ENCODE results near the gene BCORL1. TPM values are rescaled to one million over a fixed set of nuclear protein-coding genes. Genes with fewer than 3 reads are reported as not detected.

Gene BCORL1
- total RNA-seq, 1 experiment from 2014 or later = 30.8 TPM

GRCh38 chrX:129976441-129976840 is 6.0 kb upstream of the BCORL1 start (continued):
- TF ChIP-seq ZNF274 (IDR thresholded peaks at IDR 0.05; ENCODE audit: low read depth, low read length) (no peak), ZBTB33 (IDR thresholded peaks at IDR 0.05; ENCODE audit: extremely low read depth, insufficient replicate concordance, low read length) (no peak), YY1 (IDR thresholded peaks at IDR 0.05; ENCODE audit: extremely low read depth, insufficient replicate concordance, low read depth, low read length) (no peak), ZFX (IDR thresholded peaks at IDR 0.05) (no peak)

GRCh38 chrX:129979207-129979920 is 3.1 kb upstream of the BCORL1 start:
- Histone ChIP-seq H4K20me1 (ENCODE audit: insufficient read depth) (no peaks in the 10 kb centered on the region), H3K4me3 (replicated peaks in 1 of 2; ENCODE audit: low read depth in 1 of 2, low read length in 2 of 2) (no peak overlapping the region), H3K9ac (ENCODE audit: low read length) (no peak overlapping the region), H2AFZ (ENCODE audit: low read depth, low read length, poor library complexity, severe bottlenecking) (no peak overlapping the region), H3K36me3 (ENCODE audit: control insufficient read depth in 1 of 2, insufficient read depth in 2 of 2, low read length in 2 of 2) (no peaks in the 10 kb centered on the region), H3K27me3 (ENCODE audit: insufficient read depth, low read length) (no peaks in the 10 kb centered on the region), H3K9me3 (ENCODE audit: control insufficient read depth in 1 of 2, insufficient read depth in 1 of 2, low read depth in 1 of 2, low read length in 2 of 2) (no peaks in the 10 kb centered on the region), H3K4me1 (ENCODE audit: control insufficient read depth in 1 of 2, insufficient read depth in 2 of 2, low read length in 2 of 2) (peaks cover 0 to under 1% of the 10 kb centered on the region in 2 experiments; a peak in 1 of 4 replicates), H3K79me2 (ENCODE audit: insufficient read depth, low read length) (peaks cover 1% of the 10 kb centered on the region; the same call in 1 of the 2 replicates), H3K4me2 (ENCODE audit: low read length) (no peak overlapping the region), H3K27ac (ENCODE audit: low read depth, low read length) (no peak overlapping the region), H3K9me2 (ENCODE audit: insufficient read depth) (no peaks in the 10 kb centered on the region)
- CTCF ChIA-PET = no interaction called here
- BruUV-seq (replicated peaks) = no TSS peak
- POLR2A ChIA-PET = no interaction called here
- intact Hi-C loops (cut with micrococcal nuclease) = no loop called here
- RAD21 ChIA-PET (ENCODE audit: low non-redundant PET in 1 of 2, low total read pairs in 2 of 2, uncharacterized antibody in 2 of 2, unreplicated experiment in 2 of 2) = interaction anchor here in 1 of 2 experiments (0.6 kb wide), 1 partner anchor 10 kb away, joined by 4 read pairs; no protein-coding TSS in a partner anchor
- ATAC-seq (no peak), DNase-seq (ENCODE audit: low read depth, low spot score) (no peak)
- TF ChIP-seq EZH2phosphoT487 (IDR thresholded peaks at IDR 0.05; ENCODE audit: borderline replicate concordance) (no peak), CTCF (IDR thresholded peaks at IDR 0.05 in 2 of 3, conservative IDR thresholded peaks at IDR 0.05 in 1 of 3; ENCODE audit: borderline replicate concordance in 1 of 3, insufficient read depth in 1 of 3, low read depth in 2 of 3, low read length in 2 of 3) (no peak), MAX (IDR thresholded peaks at IDR 0.05) (no peak), ZFX (IDR thresholded peaks at IDR 0.05) (no peak), CEBPB (IDR thresholded peaks at IDR 0.05; ENCODE audit: low read depth) (no peak), SIN3A (IDR thresholded peaks at IDR 0.05; ENCODE audit: low read depth) (no peak)
